Measurements from ENCODE around the gene BCL7C. TPM values are rescaled to one million over a fixed set of nuclear protein-coding genes. Genes with fewer than 3 reads are reported as not detected.

Gene BCL7C
- total and polyA plus RNA-seq, 2 donors from 2014 or later = 40.0 to 77.9 TPM

GRCh38 chr16:30840611-30841010, 53.3 kb downstream of the BCL7C start:
- intact Hi-C loops (cut with DNase I) = no loop called here
- FAIRE-seq (no peak), DNase-seq (no peak)
- Histone ChIP-seq H3K4me1 (ENCODE audit: control insufficient read depth in 2 of 3, insufficient read depth in 2 of 3, low read depth in 1 of 3, low read length in 3 of 3) (peaks cover 0 to 7% (median 6%) of the 10 kb centered on the region in 3 donors), H3K9ac (ENCODE audit: low read length in 3 of 3) (no peak overlapping the region), H3K4me3 (ENCODE audit: low read length in 3 of 3) (no peak overlapping the region), H3K27ac (ENCODE audit: low read depth in 2 of 2, low read length in 2 of 2) (no peak overlapping the region), H3K9me3 (ENCODE audit: control insufficient read depth in 2 of 3, insufficient read depth in 1 of 3, low read length in 3 of 3) (no peaks in the 10 kb centered on the region), H3K27me3 (ENCODE audit: control insufficient read depth, insufficient read depth, low read length) (no peaks in the 10 kb centered on the region), H3K36me3 (ENCODE audit: control insufficient read depth in 2 of 3, insufficient read depth in 3 of 3, low read length in 3 of 3) (no peaks in the 10 kb centered on the region)
- no peak for TF ChIP-seq CTCF (IDR thresholded peaks at IDR 0.05; ENCODE audit: borderline replicate concordance, extremely low read depth, insufficient read depth)

GRCh38 chr16:30839523-30840227, 54.2 kb downstream of the BCL7C start:
- intact Hi-C loops (cut with DNase I) = no loop called here
- H3K27me3 ChIP-seq (ENCODE audit: control insufficient read depth, insufficient read depth, low read length) = no peaks in the 10 kb centered on the region
- no peaks in the 10 kb centered on the region for H3K36me3 ChIP-seq (ENCODE audit: control insufficient read depth in 2 of 3, insufficient read depth in 3 of 3, low read length in 3 of 3)
- no peaks in the 10 kb centered on the region for H3K9me3 ChIP-seq (ENCODE audit: control insufficient read depth in 2 of 3, insufficient read depth in 1 of 3, low read length in 3 of 3)
- FAIRE-seq (no peak), DNase-seq (no peak)
- H3K9ac ChIP-seq (ENCODE audit: low read length in 3 of 3) = no peak overlapping the region
- H3K27ac ChIP-seq (ENCODE audit: low read depth in 2 of 2, low read length in 2 of 2) = no peak overlapping the region
- peaks cover 0 to 6% (median 2%) of the 10 kb centered on the region in 3 donors for H3K4me1 ChIP-seq (ENCODE audit: control insufficient read depth in 2 of 3, insufficient read depth in 2 of 3, low read depth in 1 of 3, low read length in 3 of 3)
- TF ChIP-seq CTCF (IDR thresholded peaks at IDR 0.05; ENCODE audit: borderline replicate concordance, extremely low read depth, insufficient read depth) = no peak
- no peak overlapping the region for H3K4me3 ChIP-seq (ENCODE audit: low read length in 3 of 3)

- no peak overlapping the region for H3K9ac ChIP-seq (ENCODE audit: low read length in 3 of 3)
- H3K4me1 ChIP-seq (ENCODE audit: control insufficient read depth in 2 of 3, insufficient read depth in 2 of 3, low read depth in 1 of 3, low read length in 3 of 3) = peaks cover 0 to 6% (median 2%) of the 10 kb centered on the region in 3 donors
- intact Hi-C loops (cut with DNase I) = no loop called here
- DNase-seq = no peak
- H3K27me3 ChIP-seq (ENCODE audit: control insufficient read depth, insufficient read depth, low read length) = no peaks in the 10 kb centered on the region
- FAIRE-seq = no peak
- no peak overlapping the region for H3K27ac ChIP-seq (ENCODE audit: low read depth in 2 of 2, low read length in 2 of 2)
- no peak for TF ChIP-seq CTCF (IDR thresholded peaks at IDR 0.05; ENCODE audit: borderline replicate concordance, extremely low read depth, insufficient read depth)
- no peaks in the 10 kb centered on the region for H3K36me3 ChIP-seq (ENCODE audit: control insufficient read depth in 2 of 3, insufficient read depth in 3 of 3, low read length in 3 of 3)
- H3K4me3 ChIP-seq (ENCODE audit: low read length in 3 of 3) = no peak overlapping the region
- no peaks in the 10 kb centered on the region for H3K9me3 ChIP-seq (ENCODE audit: control insufficient read depth in 2 of 3, insufficient read depth in 1 of 3, low read length in 3 of 3)
These were observed 54.9 kb downstream of the BCL7C start for GRCh38 chr16:30838876-30839471.
